Lower leg skin (tissue), 3 donors: ENCODE data around the gene LNPK.

ENCODE experiments used
- POLR2A ChIP-seq, 2 donors: fragments of 450-650 bp; IDR thresholded peaks; one replicate each; pipeline ENCODE4 v1.6.1; 2016 to 2017; ENCODE audit warnings: antibody characterized with exemption in 2 of 2, mild to moderate bottlenecking in 1 of 2, moderate library complexity in 1 of 2
- TF ChIP-seq, protein P1 (sequence below), 3 donors: fragments of 450-650 bp; IDR thresholded peaks; one replicate each; pipeline ENCODE4 v1.5.1; 2016; ENCODE audit warnings: antibody characterized with exemption in 3 of 3, mild to moderate bottlenecking in 3 of 3, moderate library complexity in 2 of 3

DNA sequence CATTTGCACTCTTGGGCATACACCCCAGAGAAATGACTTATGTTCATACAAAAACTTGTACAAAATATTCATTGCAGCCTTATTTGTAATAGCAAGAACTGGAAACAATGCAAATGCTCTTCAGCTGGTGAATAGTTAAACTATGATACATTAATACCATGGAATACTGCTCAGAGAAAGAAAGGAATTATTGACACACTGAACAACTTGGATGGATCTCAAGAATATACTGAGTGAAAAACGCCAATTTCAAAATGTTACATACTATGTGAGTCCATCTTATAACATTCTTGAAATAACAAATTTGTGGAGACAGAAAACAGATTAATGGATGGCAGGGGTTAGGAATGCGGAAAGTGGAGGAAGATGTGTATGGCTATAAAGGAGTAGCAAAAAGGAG is 17.2 kb downstream of the LNPK start:
- TF ChIP-seq, protein P1, sequence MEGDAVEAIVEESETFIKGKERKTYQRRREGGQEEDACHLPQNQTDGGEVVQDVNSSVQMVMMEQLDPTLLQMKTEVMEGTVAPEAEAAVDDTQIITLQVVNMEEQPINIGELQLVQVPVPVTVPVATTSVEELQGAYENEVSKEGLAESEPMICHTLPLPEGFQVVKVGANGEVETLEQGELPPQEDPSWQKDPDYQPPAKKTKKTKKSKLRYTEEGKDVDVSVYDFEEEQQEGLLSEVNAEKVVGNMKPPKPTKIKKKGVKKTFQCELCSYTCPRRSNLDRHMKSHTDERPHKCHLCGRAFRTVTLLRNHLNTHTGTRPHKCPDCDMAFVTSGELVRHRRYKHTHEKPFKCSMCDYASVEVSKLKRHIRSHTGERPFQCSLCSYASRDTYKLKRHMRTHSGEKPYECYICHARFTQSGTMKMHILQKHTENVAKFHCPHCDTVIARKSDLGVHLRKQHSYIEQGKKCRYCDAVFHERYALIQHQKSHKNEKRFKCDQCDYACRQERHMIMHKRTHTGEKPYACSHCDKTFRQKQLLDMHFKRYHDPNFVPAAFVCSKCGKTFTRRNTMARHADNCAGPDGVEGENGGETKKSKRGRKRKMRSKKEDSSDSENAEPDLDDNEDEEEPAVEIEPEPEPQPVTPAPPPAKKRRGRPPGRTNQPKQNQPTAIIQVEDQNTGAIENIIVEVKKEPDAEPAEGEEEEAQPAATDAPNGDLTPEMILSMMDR (IDR thresholded peaks at IDR 0.05) = no peak
- no peak for TF ChIP-seq POLR2A (IDR thresholded peaks at IDR 0.05)
